Medulla oblongata (tissue), 1 donor: Measurements from ENCODE around the gene SUSD1.

Experiments used
- DNase-seq: peaks from one replicate; pipeline ENCODE4 v3.0.0-alpha.2; 2015; ENCODE audit errors: extremely low spot score

The SUSD1 gene

DNA sequence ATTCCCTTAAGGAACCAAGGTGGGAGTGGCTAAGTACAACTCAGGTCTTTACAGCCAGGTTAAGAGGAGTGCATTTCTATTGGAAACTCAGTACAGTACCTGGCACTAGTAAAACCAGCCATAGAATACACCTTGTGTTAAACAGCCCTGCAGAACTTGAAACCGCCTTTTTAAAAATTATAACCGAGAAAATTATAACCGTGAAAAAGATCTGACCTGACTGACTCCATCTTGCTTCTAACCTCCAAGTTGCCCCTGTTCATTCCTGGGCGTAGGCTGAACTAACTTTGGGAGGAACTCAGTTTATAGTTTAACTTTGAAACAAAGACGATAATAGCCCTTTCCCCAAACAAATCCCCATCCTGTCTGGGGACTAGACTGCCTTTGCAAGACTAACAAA lies 132.3 kb downstream of the SUSD1 start:
- DNase-seq, result no peak

DNA sequence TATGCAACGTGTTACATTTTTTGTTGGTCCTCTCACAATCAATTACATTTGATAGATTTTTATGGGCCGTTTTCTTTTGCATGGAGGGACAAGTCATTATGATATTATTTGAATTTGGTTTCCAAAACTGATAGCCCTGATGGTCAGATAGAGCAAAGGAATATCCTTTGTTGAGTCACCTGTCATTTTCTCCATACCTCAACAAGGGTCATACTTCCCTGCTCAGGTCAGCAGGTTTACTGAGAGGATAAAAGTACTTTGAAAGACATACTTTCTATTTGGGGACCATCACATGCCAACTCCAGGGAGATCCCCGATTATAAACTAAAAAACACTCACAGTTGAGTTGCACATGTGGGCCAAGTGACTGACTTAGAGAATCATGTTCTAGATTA lies 132.9 kb downstream of the SUSD1 start:
- DNase-seq, result no peak

DNA sequence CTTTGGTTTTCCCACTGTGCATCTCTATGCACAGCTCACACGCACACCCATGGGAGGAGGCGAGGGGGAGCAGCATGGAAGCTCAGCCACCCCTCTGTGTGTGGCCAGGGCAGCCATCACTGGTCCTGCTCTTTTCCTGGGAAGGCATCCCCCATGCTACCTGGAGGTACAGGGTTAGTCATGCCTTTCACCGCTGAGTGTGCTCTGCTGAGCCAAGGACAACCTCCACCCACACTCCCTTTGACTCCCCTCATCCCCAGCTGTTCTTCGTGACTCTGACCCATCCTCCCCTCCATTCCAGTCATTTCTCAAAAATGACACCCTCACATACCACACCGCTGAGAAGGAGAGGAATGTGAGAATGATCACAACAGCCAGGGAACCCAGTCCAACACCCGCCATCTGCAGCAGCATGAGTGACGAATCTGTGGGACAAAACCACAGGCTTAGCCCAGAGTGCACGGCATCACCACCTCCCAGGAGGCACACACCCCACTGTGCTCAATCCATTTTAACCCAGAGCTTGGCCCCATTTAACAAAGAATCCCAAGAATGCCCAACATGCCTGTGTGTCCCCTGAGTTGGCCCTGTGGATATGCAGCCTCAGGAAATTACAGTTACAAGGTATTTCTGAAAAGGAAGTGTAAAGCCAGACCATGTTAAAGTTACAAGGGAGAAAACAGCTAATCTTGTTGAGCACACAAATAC lies 133.4 kb downstream of the SUSD1 start:
- no peak for DNase-seq

DNA sequence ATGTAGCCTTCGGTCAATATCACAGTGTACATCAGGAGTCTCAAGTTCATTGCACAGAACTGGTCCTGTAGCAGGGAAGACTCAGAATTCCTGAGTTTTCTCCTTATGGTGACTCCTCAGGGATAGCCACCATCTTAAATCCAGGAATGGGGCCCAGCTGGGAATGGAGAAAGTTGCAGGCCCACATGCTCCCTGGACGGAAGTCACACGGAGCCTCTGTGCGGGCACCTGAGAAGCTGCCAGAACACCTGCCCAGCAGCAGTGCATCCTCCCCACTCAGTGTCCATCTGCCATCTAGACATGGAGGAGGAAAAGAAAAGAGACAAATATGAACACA lies 133.9 kb downstream of the SUSD1 start:
- DNase-seq, result no peak

DNA sequence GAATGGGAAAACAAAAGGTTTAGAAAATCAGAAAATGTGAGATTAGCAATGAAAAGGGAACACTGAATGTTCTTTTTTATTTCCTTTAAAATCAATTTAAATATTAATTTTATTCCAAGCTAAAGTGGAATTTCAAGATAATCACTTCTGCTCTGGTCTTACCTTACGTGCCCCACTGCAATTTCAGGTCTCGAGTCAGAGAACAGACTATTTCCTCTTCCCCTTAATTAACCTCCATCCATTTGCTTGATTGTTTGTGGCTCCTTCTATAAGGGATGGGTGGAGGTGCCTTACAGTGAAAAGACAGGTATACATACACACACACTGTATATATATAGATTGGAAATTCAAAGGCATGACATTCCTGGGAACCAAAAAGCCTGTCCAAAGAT lies 137.1 kb downstream of the SUSD1 start:
- no peak for DNase-seq

DNA sequence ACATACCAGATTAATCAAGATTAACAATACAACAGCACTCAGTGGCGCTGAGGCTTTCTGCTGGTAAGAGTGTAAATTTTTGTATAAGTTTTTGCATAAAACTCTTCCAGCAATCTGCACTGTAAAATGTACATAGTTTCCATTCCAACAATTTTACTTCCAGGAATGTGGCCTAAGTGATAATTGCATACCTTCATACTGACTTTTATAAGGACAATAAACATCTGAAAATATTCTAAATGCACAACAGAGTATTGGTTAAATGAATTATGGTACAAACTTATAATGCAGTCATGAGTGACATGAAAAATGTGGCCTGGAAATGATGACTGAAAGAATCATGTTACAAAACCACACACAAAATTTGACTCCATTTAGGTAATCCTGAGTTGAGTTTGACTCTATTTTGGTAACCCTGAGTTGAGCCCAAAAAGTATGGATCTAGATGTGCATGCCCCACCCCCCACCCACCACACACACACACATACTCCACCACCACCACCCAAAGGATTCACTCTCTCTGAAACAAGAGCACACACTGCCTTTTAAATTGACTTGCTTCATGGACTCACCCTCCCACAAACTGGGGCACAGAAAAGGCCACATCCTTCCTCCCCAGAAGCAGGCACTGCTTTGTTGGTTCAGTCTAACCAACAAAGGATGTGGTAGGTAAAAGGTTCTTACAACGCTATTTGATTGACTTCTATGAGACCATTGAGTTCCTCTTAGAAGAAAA lies 137.6 kb downstream of the SUSD1 start:
- no peak for DNase-seq

DNA sequence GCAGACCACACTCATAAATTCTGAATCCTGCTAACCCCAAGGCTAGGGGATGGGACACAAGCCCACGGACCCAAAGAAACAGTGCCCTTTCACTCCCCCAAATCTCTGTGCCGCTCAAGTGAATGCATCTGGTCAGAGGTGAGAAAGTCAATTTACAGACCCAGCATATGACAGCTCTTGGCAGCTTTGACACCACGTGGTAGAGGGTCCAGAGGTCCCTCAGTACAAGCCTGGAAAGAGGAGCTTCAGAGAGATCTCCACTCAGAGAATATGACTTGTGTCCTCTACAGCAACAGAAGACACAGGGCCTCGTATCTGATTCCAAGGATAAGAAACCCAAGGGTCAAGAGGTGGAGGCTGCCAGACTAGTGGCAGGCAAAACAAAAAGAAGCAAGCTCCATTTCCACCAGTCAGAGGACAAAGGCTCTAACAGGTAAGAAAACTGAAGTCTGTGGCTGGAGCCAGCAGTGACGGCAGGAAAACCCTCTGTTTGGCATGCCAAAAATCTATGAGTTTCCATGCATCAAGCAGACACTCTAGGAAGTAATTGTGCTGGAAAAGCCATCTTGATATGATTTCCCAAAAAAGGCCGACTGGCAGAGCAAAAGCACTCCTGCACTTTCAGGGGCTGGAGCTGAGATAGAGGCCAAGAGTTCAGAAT lies 139.8 kb downstream of the SUSD1 start:
- DNase-seq, result no peak

DNA sequence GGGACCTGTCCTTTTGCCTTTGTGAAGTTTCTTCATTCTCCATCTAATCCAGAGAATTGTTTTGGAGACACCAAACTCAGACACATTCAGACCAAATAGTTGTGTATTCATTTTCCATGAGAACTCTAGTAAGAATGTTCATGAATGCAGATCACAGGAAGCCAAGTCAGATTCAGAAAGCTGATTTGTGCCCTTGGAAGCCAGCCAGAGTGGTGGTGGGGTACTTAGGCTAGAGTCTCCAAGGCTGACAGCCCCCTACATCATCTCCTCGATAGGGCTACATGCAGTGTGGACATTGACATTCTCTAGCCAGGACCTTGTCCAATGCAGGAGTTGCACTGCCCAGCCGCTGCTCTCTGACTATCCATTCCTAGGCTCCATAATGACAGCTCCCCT lies 140.9 kb downstream of the SUSD1 start:
- no peak for DNase-seq

DNA sequence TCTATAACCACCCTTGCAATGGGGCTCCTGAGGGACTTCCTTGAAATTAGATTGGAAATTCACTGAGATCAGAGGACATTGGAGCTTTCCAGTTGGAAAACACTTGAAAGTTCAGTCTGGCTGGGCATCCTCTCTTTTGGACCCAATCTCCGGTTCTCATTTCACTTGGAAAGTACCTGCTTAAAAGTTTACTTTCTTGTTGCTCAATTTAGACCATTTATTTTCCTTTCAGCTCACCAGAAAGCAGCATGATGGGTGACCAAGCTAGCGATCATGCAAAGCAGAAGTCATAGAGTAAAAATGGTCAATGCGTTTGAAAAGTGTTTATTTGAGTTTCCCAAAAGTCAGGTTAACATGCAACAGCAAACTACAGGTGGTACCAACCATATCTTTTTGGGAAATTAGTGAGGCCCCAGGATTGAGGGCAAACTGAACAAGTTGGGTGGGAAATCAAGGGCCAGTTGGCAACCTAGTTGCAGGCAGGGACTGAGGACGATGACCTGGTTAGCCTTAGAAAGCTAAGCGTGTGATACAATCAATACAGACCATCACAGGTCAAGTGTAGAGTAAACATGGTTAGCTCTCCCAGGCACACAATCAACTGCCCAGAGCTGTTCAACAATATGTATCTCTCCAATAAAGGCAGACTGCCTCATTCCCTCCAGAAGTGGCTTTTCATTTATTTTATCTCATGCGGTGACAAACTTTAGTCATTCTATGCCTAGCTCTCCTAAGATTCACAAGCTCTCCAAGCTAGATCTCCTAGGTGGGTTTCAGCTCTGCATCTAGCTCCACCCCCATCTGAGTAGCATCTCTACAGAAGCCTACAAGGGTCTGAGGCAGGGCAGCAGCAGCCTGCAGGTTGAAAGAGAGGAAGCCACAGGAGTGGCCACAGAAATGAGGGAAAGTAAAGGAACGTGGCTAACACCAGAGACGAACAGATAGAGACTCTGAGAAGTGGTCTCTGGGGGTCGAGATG lies 141.6 kb downstream of the SUSD1 start:
- no peak for DNase-seq

DNA sequence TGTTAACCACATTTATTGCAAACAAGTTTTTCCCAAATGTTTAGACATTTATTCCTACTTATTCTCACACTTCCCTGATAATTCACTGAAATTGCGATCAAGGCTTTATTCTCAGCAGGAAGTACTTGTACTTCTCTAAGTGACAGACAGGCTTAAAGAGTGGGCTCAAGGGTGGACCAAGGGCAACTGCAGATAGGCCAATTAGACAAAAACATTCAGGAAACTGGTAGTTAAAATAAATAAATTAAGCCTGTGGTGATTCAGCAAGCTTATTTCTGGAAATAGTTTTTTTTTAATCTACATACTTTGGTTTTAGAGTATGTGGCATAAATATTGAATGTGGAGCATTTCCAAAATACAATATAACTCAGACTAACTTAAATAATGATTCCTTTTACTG lies 142.4 kb downstream of the SUSD1 start:
- DNase-seq, result no peak

DNA sequence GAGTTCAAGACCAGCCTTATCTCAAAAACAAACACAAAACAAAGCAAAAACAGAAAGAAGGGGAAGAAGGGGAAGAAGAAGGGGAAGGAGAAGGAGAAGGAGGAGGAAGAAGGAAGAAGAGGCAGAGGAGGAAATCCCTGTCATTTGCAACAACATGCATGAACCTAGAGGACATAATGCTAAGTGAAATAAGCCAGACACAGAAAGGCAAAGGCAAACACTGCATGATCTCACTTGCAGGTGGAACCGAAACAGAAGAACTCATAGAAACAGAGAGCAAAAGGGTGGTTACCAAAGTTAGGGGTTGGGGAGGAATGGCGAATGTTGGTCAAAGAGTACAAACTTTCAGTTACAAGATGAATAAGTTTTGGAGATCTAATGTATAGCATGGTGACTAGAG lies 143.1 kb downstream of the SUSD1 start:
- DNase-seq, result no peak

DNA sequence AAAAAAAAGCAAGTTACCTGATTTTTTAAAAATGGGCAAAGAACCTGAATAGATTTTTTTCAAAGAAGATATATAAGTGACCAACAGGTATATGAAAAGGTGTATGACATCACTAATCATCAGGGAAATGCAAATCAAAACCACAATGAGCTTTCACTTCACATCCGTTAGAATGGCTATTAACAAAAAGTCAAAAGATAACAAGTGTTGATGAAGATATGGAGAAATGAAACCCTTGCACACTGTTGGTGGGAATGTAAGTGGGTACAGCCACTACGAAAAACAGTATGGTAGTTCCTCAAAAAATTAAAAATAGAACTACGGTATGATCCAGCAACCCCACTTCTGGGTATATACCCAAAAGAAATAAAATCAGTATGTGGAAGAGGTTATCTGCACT lies 143.7 kb downstream of the SUSD1 start:
- no peak for DNase-seq

DNA sequence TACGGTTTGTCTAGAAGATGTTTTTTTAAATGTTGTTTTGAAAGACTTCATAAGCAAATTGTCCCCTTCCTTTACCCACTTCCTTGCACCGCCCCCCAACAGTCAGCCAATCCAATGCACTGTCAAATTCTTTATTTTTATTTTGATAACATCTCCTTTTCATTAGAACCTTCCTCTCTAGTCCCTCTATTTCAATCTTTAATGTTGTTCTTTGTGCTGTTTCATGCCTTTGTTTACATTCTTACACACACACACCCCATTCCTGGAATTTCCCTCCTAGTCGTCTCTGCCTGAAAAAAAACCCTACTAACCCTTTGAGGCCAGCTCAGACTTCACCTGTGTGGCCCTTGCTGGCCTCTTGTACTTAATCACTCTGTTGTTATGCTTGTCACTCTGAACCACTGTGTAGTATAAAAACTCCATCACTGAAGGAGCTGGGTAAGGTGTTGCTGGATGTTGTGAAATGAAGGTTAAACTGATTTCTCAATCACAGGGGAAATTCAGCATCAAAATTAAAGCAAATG lies 145.1 kb downstream of the SUSD1 start:
- no peak for DNase-seq

DNA sequence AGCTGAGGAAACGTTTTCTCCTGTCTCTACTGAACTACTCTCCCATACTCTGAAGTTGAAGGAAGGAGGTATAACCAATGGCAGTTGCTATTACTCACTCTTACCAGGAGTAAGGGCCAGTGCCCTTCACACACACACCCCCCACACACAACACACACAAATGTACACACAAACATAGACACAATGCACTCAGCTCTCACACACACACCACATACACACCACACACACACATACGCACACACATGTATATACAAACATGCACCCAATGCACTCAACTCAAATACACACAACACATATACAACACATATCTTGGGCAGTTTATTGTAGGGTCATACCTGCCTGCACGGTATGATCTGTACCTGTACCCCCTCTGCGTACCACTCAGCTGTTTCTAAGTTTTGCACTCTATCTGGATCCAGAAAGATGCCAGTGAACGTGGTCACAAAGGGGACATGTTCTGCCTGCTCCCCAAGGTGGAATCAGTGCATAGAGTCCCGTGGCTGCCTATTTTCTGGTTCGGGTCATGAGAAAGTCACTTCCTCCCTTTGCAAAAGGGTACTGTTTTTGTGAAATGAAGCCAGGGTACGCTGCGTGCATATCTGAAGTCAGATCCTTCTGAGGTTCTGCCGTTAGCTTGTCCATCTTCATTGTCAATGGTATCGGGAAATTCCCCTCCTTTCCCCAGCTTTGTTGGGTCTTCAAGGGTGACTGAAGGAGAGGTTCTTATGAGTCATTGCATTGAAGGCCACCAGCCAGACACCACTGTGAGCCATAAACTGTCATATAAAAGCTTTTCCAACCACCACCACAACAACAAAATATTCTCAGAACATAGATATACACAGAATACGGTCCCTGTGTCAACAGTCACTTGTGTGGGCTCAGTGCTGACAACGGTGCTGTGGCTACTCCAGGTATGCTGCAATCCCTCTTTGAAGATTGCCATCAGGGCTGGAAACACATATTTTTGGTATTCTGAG lies 146.6 kb downstream of the SUSD1 start:
- DNase-seq, result peak; percentile 27

DNA sequence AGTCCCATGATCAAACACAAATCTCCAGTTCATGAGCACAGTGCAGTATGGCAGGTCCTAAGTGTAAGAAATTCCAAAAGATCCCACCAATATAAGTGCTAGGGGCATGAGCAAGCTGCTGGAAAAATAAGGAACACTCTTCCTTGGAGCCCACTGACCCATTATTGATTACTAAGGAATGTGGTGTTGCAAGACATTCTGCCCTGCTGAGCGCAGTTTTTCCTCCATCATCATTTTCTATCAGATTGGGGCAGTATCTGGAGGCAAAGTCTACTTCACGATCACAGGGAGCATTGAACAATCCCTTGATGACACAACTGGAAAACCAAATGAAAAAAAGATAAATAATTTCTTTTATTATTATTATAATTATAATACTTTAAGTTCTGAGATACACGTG lies 149.2 kb downstream of the SUSD1 start:
- no peak for DNase-seq

DNA sequence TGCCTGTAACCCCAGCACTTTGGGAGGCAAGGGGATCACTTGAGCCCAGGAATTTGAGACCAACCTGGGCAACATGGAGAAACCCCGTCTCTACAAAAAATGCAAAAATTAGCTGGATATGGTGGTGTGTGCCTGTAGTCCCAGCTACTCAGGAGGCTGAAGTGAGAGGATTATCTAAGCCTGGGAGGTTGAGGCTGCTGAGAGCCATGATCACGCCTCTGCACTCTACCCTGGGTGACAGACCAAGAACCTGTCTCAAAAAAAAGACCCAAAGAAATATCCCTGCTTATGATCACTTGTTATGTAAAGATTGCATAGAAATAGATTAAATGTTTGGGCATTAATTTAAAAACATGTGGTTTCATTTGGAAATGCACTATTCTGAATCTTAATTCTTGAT lies 153.4 kb downstream of the SUSD1 start:
- no peak for DNase-seq

DNA sequence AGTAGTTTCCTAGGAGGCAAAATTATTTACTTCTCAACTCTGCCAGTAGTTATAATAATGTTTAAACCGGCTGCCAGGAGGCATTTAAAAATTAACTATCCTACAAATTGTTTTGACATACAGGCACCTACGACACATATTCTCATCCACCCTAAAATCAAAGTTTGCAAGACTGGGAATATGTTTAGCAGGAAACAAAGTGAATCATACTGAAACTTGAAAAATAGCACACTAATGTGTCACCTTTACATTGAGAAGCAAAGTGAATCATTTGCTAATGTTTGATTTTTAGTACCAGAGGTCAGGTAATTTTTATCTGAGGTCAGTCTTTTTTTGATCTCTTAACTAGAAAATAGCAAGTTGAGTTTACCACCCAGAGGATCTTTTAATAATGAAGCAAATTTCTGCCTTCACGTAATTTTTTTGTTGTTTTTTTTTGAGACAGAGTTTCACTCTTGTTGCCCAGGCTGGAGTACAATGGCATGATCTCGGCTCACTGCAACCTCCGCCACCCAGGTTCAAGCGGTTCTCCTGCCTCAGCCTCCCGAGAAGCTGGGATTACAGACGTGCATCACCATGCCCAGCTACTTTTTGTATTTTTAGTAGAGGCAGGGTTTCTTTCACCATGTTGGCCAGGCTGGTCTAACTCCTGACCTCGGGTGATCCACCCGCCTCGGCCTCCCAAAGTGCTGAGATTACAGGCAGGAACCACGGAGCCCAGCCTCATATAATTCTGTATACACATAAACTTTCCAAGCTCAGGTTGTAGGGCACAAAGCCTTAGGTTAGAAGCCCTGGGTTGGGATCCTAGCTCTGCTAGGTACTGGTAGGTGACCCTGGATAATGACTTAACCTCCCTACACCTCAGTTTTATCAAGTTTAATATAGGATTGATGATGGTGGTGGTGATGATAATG lies 154.2 kb downstream of the SUSD1 start:
- no peak for DNase-seq

DNA sequence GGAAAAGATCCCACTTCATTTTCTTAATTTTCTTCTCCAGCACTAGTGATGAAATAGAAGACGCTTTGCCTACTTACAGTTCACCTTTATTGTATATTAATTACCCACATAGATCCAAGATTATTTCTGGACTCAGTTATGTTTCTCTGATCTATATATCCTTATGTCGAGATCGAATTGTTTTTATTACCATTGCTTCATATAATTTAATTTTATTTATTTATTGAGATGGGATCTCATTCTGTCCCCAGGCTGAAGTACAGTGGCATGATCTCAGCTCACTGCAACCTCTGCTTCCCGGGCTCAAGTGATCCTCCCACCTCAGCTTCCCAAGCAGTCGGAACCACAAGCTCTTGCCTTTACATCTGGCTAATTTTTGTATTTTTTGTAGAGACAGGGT lies 157.2 kb downstream of the SUSD1 start:
- no peak for DNase-seq

DNA sequence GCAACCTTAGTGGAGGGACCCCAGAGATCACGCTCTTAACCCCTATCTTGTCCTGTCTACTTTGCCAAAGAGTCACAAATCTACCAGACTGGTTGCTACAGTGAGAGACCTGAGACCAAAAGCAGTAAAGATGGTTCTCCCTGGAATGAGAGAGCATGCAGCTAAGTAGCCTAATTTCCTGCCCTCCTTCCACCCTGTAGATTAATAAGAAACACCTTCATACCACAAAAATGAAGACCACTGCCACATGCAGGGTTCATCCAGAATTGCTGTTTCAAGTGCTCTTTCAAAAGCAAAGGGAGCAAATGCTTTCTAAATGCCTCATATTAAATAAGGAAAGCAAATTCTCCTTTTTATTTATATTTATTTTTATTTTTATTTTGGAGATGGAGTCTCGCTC lies 159.4 kb downstream of the SUSD1 start:
- DNase-seq, result no peak

DNA sequence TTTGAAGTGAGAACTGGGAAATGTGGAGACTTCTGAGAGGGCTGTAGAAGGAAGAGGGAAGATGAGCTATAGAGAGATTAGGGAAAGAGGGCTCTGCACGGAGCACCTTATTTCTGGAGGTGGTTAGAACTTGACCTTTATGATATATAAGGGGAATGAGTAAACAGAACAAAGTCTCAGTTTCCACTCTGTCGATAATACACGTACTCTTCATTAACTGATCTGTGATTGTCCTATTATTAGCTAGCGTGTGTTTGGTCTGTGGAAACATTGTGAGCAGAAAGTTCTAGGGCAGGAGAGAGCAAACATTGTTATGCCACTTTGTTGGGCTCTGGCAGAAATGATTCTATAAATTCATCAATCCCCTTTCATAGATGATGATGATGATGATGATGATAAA lies 159.9 kb downstream of the SUSD1 start:
- DNase-seq, result no peak
